Measurements from ENCODE around the gene IFI6. TPM values are rescaled to one million over a fixed set of nuclear protein-coding genes. Genes with fewer than 3 reads are reported as not detected.
"Not testable (repeated sequence)": the region's sequence is repeated elsewhere in the genome, so short reads cannot be mapped to it uniquely, and the experiment has no call there.

IFI6 gene
- total RNA-seq, 1 donor from 2014 or later, result 41.1 TPM

GRCh38 chr1:27650539-27651175, 21.3 kb downstream of the IFI6 start:
- no peak for DNase-seq (ENCODE audit: low read depth, low spot score)

GRCh38 chr1:27650171-27650538, 21.8 kb downstream of the IFI6 start:
- no peak for DNase-seq (ENCODE audit: low read depth, low spot score)

- DNase-seq (ENCODE audit: low read depth, low spot score), result no peak
Observed at GRCh38 chr1:27649306-27649635, 22.7 kb downstream of the IFI6 start.

- no peak for DNase-seq (ENCODE audit: low read depth, low spot score)
Observed at GRCh38 chr1:27648602-27649305, 23.2 kb downstream of the IFI6 start.

- no peak for DNase-seq (ENCODE audit: low read depth, low spot score)
Observed at GRCh38 chr1:27647328-27647727, 24.7 kb downstream of the IFI6 start.

GRCh38 chr1:27646676-27647075, 25.3 kb downstream of the IFI6 start:
- DNase-seq (ENCODE audit: low read depth, low spot score), result no peak

- DNase-seq (ENCODE audit: low read depth, low spot score), result no peak
Observed at GRCh38 chr1:27645071-27645415, 26.9 kb downstream of the IFI6 start.

- no peak for DNase-seq (ENCODE audit: low read depth, low spot score)
Observed at GRCh38 chr1:27644369-27645070, 27.5 kb downstream of the IFI6 start.

- DNase-seq (ENCODE audit: low read depth, low spot score), result no peak
Observed at GRCh38 chr1:27643600-27644368, 28.2 kb downstream of the IFI6 start.

GRCh38 chr1:27640514-27640913, 31.5 kb downstream of the IFI6 start:
- DNase-seq (ENCODE audit: low read depth, low spot score), result not testable (repeated sequence)

- DNase-seq (ENCODE audit: low read depth, low spot score), result no peak
Observed at GRCh38 chr1:27638805-27639204, 33.2 kb downstream of the IFI6 start.

GRCh38 chr1:27638047-27638734, 33.8 kb downstream of the IFI6 start:
- no peak for DNase-seq (ENCODE audit: low read depth, low spot score)

GRCh38 chr1:27635396-27636142, 36.4 kb downstream of the IFI6 start:
- no peak for DNase-seq (ENCODE audit: low read depth, low spot score)

GRCh38 chr1:27634985-27635367, 37.0 kb downstream of the IFI6 start, which contains the start of gene FGR:
FGR (minus strand) TSS chr1:27635185; CDS start chr1:27623916, 11,269 bp downstream.
- DNase-seq (ENCODE audit: low read depth, low spot score), result no peak

GRCh38 chr1:27634177-27634984, 37.6 kb downstream of the IFI6 start:
- DNase-seq (ENCODE audit: low read depth, low spot score), result no peak

GRCh38 chr1:27633640-27634176, 38.3 kb downstream of the IFI6 start:
- DNase-seq (ENCODE audit: low read depth, low spot score), result no peak

GRCh38 chr1:27633298-27633610, 38.7 kb downstream of the IFI6 start:
- no peak for DNase-seq (ENCODE audit: low read depth, low spot score)

- DNase-seq (ENCODE audit: low read depth, low spot score), result no peak
Observed at GRCh38 chr1:27632387-27633297, 39.4 kb downstream of the IFI6 start.
